Measurements from ENCODE around the gene CREG1. TPM values are rescaled to one million over a fixed set of nuclear protein-coding genes. Genes with fewer than 3 reads are reported as not detected.

Gene CREG1
- total RNA-seq, 1 experiment from 2014 or later: 7.7 TPM

- ChIA-PET POLR2A (ENCODE audit: low non-redundant PET) (no interaction called here), CTCF (no interaction called here)
- peaks cover 10% of the 10 kb centered on the region for H3K27me3 ChIP-seq (replicated peaks; ENCODE audit: insufficient read depth, low read depth, low read length, poor library complexity)
- no peaks in the 10 kb centered on the region for H3K36me3 ChIP-seq (ENCODE audit: insufficient read depth, low read length, poor library complexity, severe bottlenecking)
- TF ChIP-seq EZH2 (IDR thresholded peaks at IDR 0.05; ENCODE audit: borderline replicate concordance, low read depth, low read length, poor library complexity, severe bottlenecking): no peak
- no peak overlapping the region for H3K27ac ChIP-seq (ENCODE audit: low read depth, low read length, poor library complexity, severe bottlenecking)
- no peak for DNase-seq (ENCODE audit: low spot score)
- no TSS peak for BruUV-seq (replicated peaks)
- H3K4me3 ChIP-seq (ENCODE audit: low read depth, low read length, poor library complexity, severe bottlenecking): no peak overlapping the region
- intact Hi-C loops (cut with micrococcal nuclease; ENCODE audit: unreplicated experiment): no loop called here
- no peaks in the 10 kb centered on the region for H3K9me3 ChIP-seq (ENCODE audit: low read depth, low read length, poor library complexity, severe bottlenecking)
- H3K4me1 ChIP-seq (ENCODE audit: insufficient read depth, low read length, poor library complexity, severe bottlenecking): no peaks in the 10 kb centered on the region
These were observed 44.0 kb downstream of the CREG1 start for GRCh38 chr1:167509587-167509986.

- no peak overlapping the region for H3K4me3 ChIP-seq (ENCODE audit: low read depth, low read length, poor library complexity, severe bottlenecking)
- no peak for DNase-seq (ENCODE audit: low spot score)
- intact Hi-C loops (cut with micrococcal nuclease; ENCODE audit: unreplicated experiment): no loop called here
- CTCF ChIA-PET: no interaction called here
- H3K27me3 ChIP-seq (replicated peaks; ENCODE audit: insufficient read depth, low read depth, low read length, poor library complexity): peaks cover 5% of the 10 kb centered on the region
- POLR2A ChIA-PET (ENCODE audit: low non-redundant PET): no interaction called here
- no peaks in the 10 kb centered on the region for H3K9me3 ChIP-seq (ENCODE audit: low read depth, low read length, poor library complexity, severe bottlenecking)
- H3K27ac ChIP-seq (ENCODE audit: low read depth, low read length, poor library complexity, severe bottlenecking): no peak overlapping the region
- no TSS peak for BruUV-seq (replicated peaks)
- no peaks in the 10 kb centered on the region for H3K4me1 ChIP-seq (ENCODE audit: insufficient read depth, low read length, poor library complexity, severe bottlenecking)
- TF ChIP-seq CTCF (conservative IDR thresholded peaks at IDR 0.05; ENCODE audit: low read depth, low read length): no peak
- H3K36me3 ChIP-seq (ENCODE audit: insufficient read depth, low read length, poor library complexity, severe bottlenecking): no peaks in the 10 kb centered on the region
These were observed 45.8 kb downstream of the CREG1 start for GRCh38 chr1:167507719-167508118.

DNA sequence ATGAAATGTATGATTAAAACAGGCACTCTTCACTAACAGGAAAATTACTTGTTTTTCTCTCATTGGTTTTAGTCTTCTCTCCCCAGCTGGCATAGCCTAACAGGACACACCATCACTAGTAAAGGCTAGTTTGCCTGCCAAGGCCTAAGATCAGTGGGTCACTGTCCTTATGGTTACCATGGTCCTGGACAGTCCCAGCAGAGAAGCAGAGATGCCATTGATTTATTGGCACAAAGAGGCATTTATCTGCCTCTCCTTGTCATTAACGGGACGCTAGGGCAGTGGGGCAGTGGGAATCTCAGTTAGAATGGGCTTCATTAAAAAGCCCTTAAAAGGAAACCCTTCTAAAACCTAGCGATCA, 49.1 kb downstream of the CREG1 start:
- no peak for DNase-seq (ENCODE audit: low spot score)
- no TSS peak for BruUV-seq (replicated peaks)
- H3K27me3 ChIP-seq (replicated peaks; ENCODE audit: insufficient read depth, low read depth, low read length, poor library complexity): peaks cover 8% of the 10 kb centered on the region
- POLR2A ChIA-PET (ENCODE audit: low non-redundant PET): no interaction called here
- CTCF ChIA-PET: no interaction called here
- TF ChIP-seq EZH2 (IDR thresholded peaks at IDR 0.05; ENCODE audit: borderline replicate concordance, low read depth, low read length, poor library complexity, severe bottlenecking) (no peak), CTCF (conservative IDR thresholded peaks at IDR 0.05; ENCODE audit: low read depth, low read length) (no peak)
- intact Hi-C loops (cut with micrococcal nuclease; ENCODE audit: unreplicated experiment): no loop called here
- no peaks in the 10 kb centered on the region for H3K4me1 ChIP-seq (ENCODE audit: insufficient read depth, low read length, poor library complexity, severe bottlenecking)
- no peaks in the 10 kb centered on the region for H3K9me3 ChIP-seq (ENCODE audit: low read depth, low read length, poor library complexity, severe bottlenecking)
- no peaks in the 10 kb centered on the region for H3K36me3 ChIP-seq (ENCODE audit: insufficient read depth, low read length, poor library complexity, severe bottlenecking)
- no peak overlapping the region for H3K4me3 ChIP-seq (ENCODE audit: low read depth, low read length, poor library complexity, severe bottlenecking)
- no peak overlapping the region for H3K27ac ChIP-seq (ENCODE audit: low read depth, low read length, poor library complexity, severe bottlenecking)

DNA sequence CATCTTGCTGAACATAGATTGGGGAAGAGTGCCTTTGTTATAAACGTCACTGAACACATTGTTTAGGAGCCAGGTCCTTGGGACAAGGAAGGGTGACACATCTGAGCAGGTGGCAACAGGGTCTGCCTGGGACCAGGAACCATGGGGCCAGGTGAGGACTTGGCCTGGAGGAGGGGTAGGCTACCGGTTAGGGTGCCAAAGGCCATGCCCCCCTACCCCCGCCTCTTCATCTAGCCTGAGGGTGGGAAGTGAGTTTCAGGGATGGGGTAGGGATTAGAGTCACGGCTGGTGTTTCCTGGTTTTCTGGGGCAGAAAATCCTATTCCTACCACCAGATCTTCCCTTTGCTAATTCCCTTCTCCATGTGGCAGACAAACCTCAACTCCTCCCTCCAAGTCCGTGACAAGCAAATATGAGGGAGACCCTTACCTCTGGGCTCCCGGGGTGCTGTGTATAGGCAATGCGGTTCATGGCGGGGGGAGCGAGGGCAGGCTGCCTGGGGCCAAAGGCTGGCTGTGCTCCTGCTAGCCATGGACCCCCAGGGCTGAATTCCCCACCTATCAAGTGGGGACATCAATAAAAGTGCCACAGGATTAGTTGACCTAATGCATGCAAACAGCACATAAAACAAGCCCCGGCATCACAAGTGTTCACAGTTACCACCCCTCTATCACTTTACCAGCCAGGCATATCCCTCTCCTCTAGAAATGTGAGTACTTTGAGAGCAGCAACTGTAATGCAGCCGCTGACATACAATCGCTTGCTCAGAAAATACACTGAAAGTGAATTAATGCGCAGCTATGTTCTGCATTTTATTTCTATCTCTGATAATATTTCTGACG, 49.7 kb downstream of the CREG1 start:
- Histone ChIP-seq H3K27ac (ENCODE audit: low read depth, low read length, poor library complexity, severe bottlenecking) (no peak overlapping the region), H3K4me1 (ENCODE audit: insufficient read depth, low read length, poor library complexity, severe bottlenecking) (no peaks in the 10 kb centered on the region), H3K9me3 (ENCODE audit: low read depth, low read length, poor library complexity, severe bottlenecking) (no peaks in the 10 kb centered on the region), H3K36me3 (ENCODE audit: insufficient read depth, low read length, poor library complexity, severe bottlenecking) (no peaks in the 10 kb centered on the region), H3K27me3 (replicated peaks; ENCODE audit: insufficient read depth, low read depth, low read length, poor library complexity) (peaks cover 8% of the 10 kb centered on the region), H3K4me3 (ENCODE audit: low read depth, low read length, poor library complexity, severe bottlenecking) (no peak overlapping the region)
- TF ChIP-seq CTCF (conservative IDR thresholded peaks at IDR 0.05; ENCODE audit: low read depth, low read length) (no peak), EZH2 (IDR thresholded peaks at IDR 0.05; ENCODE audit: borderline replicate concordance, low read depth, low read length, poor library complexity, severe bottlenecking) (no peak)
- ChIA-PET POLR2A (ENCODE audit: low non-redundant PET) (no interaction called here), CTCF (no interaction called here)
- intact Hi-C loops (cut with micrococcal nuclease; ENCODE audit: unreplicated experiment): no loop called here
- BruUV-seq (replicated peaks): no TSS peak
- DNase-seq (ENCODE audit: low spot score): no peak

Data from A673 (cell line).